Fibroblast of skin of left quadriceps (primary cell): Measurements from ENCODE around the gene GALNT9.

Experiments used
- DNase-seq, 2 experiments: peaks; one replicate each; pipeline ENCODE4 v3.0.0-alpha.2; 2013; ENCODE audit warnings: low read depth in 2 of 2

Gene GALNT9

DNA sequence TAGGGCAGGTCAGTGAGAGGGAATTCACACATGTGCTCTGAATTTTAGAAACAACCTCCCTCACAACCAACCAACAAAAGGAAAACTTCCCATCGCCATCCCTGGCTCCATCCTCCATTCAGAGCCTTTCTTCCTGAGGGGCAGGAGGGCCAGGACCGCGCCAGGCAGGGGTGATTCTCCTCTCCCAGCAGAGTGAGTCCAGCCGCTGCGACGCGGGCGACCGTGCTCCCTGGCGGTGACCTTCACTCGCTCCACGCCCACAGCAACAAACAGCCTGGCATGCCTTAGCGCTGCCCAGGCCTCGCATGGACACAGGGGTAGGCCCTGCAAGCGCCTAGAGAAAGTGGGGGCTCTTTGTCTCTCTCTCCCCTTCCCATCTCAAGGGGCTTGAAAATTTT, 3.7 kb downstream of the GALNT9 start:
- DNase-seq: no peak

DNA sequence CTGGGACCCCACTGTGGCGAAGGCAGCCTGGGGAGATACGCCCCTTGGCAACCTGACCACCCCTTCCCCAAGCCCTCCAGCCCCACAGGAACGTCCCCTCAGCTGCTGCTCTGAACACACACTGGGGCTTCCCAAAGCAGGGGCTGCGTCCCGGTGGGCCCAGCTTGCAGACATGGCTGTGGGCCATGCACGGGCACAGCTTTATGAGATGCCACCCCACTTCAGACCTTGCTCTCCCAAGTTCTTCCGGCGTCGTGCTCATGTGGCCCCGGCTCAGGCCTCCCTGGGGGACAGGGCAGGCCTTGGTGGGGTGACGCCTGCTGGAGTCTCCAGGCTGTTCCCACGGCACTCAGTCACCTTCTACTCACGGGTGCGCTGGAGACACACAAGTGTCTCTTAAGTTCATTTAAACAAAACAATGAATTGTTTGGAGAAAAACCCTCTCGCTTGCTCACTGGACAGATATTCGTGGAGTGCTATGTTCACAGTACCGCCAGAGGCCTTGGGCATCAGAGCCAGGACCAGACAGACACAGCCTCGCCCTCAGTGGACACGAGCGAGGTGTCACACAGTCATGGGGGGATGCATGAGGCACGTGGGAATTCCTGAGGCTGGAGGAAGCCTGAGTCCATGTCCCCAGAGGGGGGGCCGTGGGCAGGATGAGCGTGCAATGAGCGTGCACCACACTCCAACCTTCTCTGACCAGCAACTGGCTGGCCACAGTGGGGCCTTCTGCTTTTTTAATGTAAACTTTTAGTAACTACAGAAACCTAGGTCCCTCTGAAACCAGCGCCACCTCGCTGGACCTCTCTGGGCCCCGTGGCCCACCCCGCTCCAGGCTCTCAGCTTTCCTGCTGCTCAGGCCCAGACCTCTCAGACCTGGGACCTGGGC, 4.3 kb downstream of the GALNT9 start:
- no peak for DNase-seq

DNA sequence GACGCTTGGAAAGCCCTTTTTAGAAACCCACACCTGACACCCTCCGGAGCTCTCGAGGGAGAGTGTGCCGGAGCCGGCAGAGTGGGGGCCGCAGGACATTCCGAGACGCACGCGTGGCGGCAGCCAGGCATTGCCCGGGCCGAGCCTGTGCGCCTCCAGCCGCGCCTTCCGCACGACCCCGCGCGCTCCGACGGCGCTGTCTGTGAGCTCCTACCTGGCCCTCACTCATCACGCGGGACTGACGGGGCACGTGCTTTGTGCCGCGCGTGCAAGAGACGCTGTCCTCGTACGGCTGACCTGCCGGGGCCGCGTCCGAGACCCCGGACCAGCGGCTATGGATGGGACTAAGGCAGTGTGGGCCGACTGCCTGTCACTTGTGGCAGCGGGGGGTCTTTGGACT, 5.2 kb downstream of the GALNT9 start:
- DNase-seq: no peak

DNA sequence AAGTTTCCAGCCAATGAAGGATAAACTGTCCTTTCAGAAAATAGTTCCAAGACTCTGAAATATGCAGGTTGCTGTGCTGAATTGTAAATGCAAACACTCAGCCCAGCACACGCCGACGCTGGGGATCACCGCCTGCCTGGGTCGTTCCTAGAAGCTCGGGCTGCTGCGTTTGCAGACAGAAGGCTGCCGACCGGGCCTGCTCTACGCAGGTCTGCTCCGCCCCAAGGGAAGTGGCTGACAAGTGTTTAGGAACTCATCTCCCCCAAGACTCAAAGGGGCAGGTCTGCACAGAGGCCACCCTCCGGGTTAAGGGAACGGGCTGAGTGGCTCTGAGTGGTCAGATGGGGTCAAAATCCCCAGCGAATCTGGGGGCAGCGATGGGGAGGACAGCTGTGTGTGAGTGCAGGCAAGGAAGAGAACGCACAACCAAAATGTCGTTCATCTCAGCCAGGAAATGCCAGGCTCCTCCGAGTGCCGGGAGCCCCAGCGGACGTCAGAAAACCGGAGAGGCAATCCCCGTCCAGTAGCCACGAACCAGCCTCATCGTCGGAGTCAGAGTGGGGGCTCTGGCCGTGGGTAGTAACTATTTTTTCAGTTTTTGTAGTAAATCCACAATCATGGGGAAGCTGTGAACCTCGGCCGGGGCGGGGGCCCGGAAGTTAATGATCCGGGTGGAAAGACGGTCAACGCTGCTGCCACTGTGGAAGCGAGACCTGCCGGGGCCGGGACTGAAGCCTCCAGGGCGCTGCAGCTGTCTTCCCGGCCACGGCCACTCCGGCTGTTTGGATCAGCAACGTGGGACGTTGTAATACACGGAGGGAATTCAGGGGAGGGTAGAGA, 6.0 kb downstream of the GALNT9 start:
- no peak for DNase-seq

DNA sequence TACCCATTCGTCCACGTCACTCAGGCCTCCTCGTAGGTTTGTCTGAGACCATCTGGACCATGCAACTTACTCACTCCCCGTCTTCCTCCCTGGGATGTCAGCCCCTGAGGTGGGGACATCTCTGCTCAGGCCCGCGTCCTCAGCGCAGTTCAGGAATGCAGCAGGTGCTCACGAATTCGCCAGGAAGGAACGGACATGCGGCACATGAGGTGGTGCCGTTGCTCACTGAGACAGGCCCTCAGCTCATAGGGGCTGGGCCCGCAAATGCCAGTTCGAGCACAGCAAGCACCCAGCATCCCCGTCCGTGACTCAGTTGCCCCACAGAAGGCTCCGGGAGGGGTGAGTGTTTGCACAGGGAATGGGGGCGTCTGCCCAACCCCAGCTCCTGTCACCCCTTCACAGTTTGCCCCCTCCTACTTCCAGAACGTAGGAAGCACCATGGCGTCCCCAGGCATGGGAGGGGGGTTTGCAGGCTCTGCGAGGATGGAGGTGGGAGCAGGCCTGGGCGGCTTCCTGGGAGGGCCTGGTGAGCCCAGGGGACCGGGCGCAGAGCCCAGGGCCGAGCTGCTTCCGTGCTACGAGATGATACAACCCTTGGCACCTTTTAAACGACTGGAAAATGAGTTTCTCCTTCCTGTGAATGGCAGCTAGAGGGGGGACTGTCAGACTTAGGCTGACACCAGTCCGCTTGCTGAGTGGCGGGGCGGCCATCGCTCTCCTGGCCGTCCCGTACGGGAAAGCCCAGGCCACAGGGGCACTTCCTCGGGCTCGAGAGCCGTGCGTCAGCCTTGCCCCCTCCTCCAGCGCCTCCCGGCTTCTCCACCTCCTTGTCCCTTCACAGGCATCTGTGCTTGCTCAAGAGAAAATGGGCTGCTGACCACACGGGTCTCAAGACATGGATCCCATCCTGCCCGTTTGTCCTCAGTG, 6.9 kb downstream of the GALNT9 start:
- no peak for DNase-seq

DNA sequence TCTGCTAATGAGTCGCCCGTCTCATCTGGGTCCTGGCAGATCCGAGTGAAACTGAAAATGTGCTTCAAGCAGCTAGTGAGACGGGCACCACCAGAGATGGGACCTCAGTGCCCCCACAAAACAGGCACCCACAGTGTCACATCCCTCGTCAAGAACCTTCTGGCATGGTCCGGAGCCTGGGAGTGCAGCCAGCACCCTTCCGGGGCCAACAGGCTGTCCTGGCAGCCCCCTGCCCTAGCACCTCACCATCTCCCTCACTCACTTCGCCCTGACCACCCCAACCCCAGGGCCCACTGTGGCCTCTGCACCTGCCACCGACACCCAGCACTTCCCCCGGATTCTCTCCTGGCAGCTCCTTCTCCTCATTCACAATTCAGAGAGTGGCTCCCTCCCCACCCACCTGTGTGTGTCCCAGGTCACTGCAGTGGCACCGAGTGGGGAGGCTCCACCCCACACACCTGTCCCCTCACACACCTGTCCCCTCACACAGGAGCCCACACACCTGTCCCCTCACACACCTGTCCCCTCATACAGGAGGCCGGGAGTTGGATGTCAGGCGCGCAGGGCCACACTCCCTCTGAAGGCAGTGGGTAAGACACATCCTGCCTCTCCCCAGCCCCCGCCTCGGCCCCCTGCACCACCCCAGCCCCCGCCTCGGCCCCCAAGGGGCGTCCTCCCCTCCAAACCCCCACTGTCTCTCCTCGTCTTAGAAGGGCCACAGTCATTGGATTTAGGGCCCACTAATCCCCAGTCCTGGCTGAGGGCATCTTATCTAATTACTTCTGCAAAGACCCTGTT, 7.9 kb downstream of the GALNT9 start:
- DNase-seq: no peak

DNA sequence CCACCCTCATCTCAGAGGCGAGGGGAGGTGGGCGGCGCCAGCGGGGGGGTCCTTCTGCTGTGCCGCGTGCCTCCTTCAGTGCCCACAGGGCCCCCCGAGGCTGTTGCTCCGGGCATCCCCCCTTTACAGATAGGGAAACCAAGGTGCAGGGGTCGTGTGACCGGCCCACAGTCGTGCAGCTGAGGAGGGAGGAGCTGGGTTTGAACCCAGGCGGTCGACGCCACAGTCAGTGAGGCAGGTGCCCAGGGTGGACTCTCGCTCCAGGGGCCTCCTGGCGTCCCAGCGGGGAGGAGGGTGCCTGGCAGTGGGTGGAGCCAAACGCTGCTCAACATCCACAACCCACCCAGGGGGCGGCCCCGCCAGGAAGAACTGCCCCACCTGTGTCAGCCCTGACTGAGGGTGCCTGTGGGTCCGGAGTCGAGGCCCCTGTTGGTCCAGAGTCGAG, 8.6 kb downstream of the GALNT9 start:
- no peak for DNase-seq

DNA sequence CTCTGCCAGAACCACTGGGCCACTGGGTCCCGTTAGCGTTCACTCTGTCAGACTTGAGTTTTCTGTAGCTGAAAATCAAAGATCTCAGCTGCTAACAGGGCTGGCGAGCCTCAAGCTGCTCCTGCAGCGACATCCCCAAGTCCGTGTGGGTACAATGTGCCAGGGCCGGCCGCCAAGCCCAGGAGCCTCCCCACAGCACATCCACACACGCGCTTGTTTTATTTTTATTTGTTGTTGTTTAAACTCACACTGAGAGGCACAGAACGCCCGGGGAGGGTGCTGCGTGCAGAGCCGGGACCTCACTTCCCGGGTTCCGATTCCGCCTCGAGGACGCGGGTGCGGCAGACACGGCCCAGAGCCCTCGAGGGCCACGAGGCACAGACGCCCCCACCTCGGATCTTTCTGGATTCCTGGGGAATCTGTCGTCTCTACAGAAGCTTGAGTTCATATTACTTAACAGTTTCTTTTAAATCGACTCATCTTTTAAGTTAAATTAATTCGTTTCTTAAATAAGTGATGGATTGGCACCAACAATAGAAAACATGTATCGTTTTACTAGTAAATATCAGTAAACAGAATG, 9.3 kb downstream of the GALNT9 start:
- no peak for DNase-seq

DNA sequence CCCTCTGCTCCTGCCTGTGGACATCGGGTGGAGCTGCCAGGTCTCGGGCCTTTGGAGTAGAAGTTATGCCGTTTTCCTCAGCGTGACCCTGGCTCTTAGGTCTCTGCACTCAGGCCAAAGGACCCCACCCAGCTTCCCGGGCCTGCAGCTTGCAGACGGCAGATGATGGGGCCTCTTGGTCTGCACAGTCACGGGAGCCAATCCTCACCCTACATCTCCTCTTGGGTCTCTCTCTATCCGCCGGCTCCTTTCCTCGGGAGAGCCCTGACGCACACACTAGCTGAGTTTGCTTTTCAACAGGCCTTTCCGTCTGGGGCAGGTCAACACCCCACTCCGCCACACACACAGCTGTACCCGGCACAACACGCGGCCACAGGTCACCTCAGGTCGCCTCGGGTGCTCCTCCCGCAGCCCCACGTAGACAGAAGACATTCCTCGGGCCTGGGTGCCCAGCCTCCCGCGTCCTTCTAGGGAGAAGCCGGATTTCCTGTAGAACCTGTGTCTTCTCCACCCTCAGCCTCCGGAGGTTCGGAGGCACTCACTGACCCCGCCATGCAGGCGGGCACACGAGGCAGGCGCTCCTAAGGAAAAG, 9.9 kb downstream of the GALNT9 start:
- no peak for DNase-seq

DNA sequence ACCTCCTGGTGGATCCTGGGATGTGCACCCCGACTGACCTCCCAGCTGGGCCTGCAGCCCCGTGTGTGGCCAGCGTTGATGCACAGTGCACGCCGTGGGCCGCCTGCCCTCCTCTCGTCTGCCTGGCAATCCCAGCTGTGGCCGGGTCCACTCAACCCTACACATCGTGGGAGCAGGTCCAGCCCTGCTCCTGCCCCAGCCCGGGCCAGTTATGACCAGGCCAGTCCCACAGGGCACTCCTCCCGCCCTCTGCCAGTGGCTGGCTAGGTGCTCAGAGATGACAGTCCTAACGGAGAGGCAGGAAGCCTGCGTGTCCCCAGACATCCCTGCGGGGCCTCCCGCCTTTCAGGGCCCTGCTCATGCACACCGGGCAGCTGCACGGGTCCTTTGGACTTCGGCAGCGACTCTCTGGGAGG, 10.8 kb downstream of the GALNT9 start:
- DNase-seq: no peak

DNA sequence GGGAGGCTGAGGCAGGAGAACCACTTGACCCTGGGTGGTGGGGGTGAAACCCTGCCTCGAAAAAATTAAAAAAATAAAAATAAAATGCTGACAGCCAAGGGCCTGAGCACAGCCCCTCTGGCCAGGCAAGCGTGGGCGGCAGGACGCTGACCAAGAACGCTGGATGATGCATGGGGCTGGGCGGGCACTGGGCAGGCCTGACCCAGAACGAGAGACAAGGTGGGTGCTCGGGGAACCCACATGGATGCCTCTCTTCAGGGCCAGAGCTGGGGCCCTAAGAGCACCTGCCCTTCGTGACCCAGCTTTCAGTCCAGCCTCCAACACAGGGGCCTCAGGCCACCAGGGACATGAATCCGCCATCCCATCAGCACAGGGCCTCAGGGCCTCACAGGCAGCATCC, 11.3 kb downstream of the GALNT9 start:
- no peak for DNase-seq

DNA sequence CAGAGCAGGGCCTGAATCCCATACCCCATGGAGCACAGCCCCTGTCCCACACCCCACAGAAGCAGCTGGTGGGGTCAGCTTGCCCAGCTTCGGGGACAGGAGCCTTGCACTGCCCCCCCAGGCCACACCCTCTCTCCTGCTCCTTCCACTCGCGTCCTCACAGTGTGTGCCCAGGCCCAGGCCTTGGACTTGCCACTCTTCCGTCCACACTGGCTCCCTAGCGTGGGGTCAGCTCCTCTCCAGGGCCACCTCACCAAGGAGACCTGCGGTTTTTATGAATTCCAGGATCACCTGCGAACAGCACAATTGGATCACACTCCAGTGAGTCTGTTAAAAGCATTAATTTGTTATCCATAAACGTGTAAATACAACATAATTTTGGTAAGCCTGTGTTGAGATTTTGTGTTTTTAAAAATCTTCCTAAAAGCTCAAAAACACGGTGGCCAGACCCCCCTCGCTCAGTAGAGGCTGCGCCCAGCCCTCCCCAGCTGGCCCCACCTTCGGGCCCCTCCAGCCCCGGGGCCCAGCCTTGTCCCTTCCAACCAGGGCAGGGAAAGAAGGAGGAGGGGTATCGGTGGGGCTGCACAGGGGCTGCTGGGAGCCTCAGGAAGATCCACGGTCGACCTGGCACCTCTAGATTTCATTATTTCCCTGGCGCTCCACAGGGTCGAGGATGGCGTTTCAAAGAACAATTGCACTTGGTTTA, 12.0 kb downstream of the GALNT9 start:
- DNase-seq: no peak

DNA sequence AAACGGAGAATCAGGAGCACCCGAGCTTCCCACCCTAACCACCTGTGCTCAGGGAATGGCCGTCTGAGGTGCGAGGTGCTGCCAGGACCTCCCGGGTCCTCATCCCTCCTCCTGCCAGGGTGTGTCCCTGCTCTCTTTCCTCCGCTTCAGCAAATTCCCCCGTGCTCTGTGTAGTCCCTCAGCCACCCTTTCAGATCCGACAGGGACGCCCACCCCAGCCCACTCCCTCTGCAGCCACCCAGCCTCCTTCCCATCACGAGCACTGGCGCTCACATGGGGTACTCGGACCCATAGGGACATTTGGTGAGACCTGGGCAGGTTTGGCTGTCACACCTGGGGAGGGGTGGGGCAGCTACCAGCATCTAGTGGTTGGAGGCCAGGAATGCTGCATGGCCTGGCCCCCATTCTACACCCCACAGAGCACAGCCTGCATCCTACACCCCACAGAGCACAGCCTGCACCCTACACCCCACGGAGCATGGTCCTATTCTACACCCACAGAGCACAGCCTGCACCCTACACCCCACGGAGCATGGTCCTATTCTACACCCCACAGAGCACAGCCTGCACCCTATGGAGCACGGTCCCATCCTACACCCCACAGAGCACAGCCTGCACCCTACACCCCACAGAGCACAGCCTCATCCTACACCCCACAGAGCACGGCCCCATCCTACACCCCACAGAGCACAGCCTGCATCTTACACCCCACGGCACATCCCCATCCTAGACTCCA, 12.7 kb downstream of the GALNT9 start:
- DNase-seq: no peak

DNA sequence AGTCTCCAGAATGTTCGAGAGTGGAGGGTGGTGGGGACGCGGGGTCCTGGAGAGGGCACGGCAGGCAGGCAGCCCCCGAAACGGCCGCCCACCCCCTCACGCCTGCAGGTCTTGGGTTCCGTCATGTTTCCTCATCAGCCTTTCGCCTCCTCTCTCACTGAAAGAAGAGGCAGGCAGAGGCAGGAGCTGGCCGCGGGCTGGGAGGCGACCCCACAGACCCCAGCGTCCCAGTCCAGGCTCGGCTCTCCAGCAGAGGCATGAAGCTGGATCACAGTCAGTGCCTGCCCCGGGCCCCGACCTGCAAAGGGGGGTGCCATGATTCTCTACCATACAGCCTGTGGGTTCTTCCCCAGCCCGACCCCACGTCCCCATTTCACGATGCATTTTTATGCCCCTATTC, 13.4 kb downstream of the GALNT9 start:
- no peak for DNase-seq

DNA sequence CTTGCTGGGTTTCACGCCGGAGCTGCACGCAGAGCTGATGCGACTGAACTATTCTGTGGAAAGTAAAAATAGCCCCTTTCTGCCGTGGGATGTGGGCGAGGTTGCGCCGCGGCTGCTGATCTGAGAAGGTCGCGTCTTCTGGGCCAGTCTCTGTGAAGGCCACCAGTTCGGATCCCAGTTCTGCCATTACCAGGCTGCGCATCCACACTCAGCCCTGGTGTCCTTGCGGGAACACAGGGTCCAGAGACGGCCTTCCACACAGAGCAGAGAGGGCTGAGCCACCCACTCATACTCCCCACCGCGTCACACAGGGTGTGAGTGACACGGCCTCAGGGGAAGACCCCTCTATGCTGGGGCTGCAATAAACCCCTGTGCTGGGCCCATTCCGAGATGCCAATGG, 13.9 kb downstream of the GALNT9 start:
- no peak for DNase-seq

DNA sequence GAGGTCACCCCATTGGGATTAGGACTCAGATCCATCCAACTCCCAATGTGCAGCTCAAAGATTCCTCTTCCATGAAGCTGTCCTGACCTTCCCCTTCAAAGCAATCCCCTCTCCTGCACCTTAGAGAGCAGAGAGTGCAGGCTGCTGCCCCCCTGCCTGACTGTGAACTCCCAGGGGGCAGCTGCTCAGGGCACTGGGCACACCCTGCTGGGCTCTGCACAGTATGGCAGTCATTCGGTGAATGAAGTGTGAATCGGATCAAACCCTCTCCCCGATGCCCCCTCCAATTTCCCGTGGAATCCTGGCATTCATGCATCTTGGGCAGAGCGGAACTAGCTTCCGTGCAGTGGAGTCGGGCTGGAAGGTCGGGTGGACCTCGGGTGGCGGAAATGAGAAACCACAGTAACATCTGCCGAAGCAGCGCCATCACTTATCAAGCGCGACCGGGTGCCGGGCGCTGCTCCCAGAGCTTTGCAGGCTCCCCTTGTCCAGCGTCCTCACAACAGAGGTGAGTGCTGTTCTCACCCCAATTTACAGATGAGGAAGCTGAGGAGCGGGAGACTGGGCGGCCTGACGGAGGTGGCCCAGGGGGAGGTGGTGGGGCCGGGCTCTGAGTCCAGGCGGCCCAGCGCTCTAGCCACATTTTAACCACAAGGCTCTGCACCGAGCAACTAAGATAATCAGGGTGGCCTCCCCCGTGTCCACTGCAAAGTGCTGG, 14.7 kb downstream of the GALNT9 start:
- no peak for DNase-seq

DNA sequence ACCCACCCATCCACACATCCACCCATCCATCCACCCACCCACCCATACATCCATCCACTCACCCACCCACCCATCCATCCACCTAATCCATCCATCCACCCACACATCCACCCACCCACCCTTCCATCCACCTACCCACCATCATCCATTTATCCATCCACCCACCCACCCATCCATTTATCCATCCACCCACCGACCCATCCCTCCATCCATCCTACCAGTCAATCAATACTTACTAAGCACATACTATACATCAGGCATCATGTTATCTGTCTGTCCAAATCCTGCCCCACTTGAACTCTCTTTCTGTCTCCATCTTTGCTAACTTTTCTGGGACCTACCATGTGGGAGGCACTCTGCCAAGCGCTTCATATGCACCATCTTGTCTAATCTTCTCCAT, 15.4 kb downstream of the GALNT9 start:
- no peak for DNase-seq

DNA sequence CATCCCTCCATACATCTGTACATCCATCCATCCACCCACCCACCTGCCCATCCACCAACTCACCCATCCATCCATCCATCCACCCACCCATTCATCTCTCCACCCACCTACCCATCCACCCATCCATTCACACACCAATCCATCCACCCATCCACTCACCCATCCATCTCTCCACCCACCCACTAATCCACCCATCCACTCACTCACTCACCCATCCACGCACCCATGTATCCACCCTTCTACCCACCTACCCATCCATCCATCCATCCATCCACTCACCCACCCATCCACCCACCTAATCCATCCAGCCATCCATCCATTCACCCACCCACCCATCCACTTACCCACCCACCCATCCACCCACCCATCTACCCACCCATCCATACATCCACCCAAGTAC, 16.2 kb downstream of the GALNT9 start:
- DNase-seq: no peak
